Keratinocyte (primary cell): Measurements from ENCODE around the gene CAND1.

Experiments used
- CTCF ChIP-seq, 3 experiments: IDR thresholded peaks in 1 of 3; conservative IDR thresholded peaks in 1 of 3; optimal IDR thresholded peaks in 1 of 3; 2 replicates in 2 of 3; 3 replicates in 1 of 3; pipeline versions ENCODE3 to v1.5.1; 2011; ENCODE audit warnings: low read length in 3 of 3, mild to moderate bottlenecking in 3 of 3, moderate library complexity in 2 of 3, control low read depth in 1 of 3, inconsistent platforms in 1 of 3; ENCODE audit not compliant: insufficient read depth in 2 of 3; ENCODE audit errors: extremely low read depth in 1 of 3
- EZH2 ChIP-seq: IDR thresholded peaks from one replicate; pipeline ENCODE4 v1.6.1; 2012; ENCODE audit warnings: inconsistent platforms, mild to moderate bottlenecking, low read length, moderate library complexity

- TF ChIP-seq CTCF (optimal IDR thresholded peaks at IDR 0.05 in 1 of 3, IDR thresholded peaks at IDR 0.05 in 1 of 3, conservative IDR thresholded peaks at IDR 0.05 in 1 of 3; ENCODE audit: extremely low read depth in 1 of 3, insufficient read depth in 2 of 3, low read length in 3 of 3) (no peak), EZH2 (no peak)
Measured at GRCh38 chr12:67284561-67284960, 15.4 kb downstream of the CAND1 start.
